Measurements from ENCODE around the gene ZNF609.

DNA sequence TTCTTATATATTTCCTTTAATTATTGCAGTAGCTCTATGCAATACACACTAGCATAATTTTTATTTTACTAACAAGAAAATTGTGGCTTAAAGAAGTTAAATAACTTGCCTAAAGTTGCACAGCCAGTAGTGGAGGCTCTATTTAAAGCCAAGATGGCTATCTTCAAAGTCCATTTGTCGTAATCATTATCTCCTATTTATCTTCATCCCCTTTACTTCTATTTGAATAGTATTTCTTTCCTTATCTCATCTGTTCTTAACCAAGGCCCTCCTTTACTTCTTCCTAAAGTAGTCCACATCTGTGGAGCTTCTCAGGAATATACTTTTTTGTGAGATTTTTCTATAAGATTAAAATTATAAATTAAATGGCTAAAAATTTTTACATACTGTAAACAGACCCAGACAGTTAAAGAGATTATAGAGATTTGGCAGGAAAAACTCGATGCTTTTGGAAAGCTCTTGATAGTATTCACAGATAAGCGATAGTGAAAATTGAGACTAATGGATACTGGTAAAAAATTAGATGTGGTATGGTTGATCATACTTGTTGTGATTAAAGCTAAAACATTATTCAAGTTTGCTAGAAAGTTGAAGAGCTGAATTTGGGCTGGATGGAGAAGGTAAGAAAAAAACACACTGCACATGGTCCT, 129.2 kb downstream of the ZNF609 start:
- TF ChIP-seq ATF3 (IDR thresholded peaks at IDR 0.05; ENCODE audit: borderline replicate concordance, extremely low read depth, low read depth, low read length) (no peak), STAT3 (IDR thresholded peaks at IDR 0.05; ENCODE audit: low read depth, low read length) (no peak), RAD21 (IDR thresholded peaks at IDR 0.05; ENCODE audit: insufficient read depth, low read depth, low read length) (no peak), FOXK2 (IDR thresholded peaks at IDR 0.05) (no peak)
